ENCODE measurements around the gene UVRAG. TPM values are rescaled to one million over a fixed set of nuclear protein-coding genes. Genes with fewer than 3 reads are reported as not detected.
A peak's percentile ranks its signal among the peaks of the same experiment; 100 is the strongest.

Gene UVRAG
- total and polyA plus RNA-seq, 2 of the 13 experiments (the other 11 are each of a cell fraction or from before 2014, with no cell fraction given): 9.7 to 17.3 TPM

DNA sequence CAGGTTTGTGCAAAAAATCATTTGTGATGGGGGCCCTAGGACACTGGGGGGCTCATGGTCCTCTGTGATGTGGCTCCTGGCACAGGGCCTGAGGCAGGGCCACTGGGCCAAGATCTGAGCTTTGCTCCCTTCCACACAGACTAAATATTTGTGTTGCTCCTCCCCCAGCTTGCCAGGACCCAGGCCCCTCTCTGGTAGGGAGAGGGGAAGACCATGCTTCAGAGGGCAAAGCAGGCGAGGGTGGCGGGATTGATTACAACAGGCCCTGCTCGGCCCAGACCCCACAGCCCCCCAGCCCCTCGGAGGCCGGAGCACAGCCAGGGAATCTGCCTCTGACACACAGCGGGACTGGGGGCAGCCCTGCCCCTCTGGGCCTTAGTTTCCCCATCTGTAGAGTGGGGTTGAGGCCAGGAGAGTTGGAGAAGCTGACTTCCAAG is 362.3 kb downstream of the UVRAG start (continued):
- TF ChIP-seq MYPOP (CRISPR knock-in tag; IDR thresholded peaks at IDR 0.05) (no peak), FOXM1 (CRISPR knock-in tag; IDR thresholded peaks at IDR 0.05) (no peak), SKI (IDR thresholded peaks at IDR 0.05; ENCODE audit: partially characterized antibody) (no peak), CAMTA2 (CRISPR knock-in tag; IDR thresholded peaks at IDR 0.05; ENCODE audit: borderline replicate concordance) (no peak), SRSF4 (IDR thresholded peaks at IDR 0.05; ENCODE audit: low read depth, low read length, poor library complexity, severe bottlenecking) (no peak), ZFAT (CRISPR knock-in tag; conservative IDR thresholded peaks at IDR 0.05) (no peak), ZC3H4 (CRISPR knock-in tag; IDR thresholded peaks at IDR 0.05; ENCODE audit: borderline replicate concordance) (no peak), EZH2 (conservative IDR thresholded peaks at IDR 0.05; ENCODE audit: low read depth, low read length) (no peak), ZNF446 (CRISPR knock-in tag; IDR thresholded peaks at IDR 0.05) (no peak), ATF5 (CRISPR knock-in tag; IDR thresholded peaks at IDR 0.05; ENCODE audit: low read depth) (no peak), ZNF343 (CRISPR knock-in tag; IDR thresholded peaks at IDR 0.05) (0 out of 2 replicates have a peak, but pooled peaks have one; percentile 24), ZNF619 (CRISPR knock-in tag; IDR thresholded peaks at IDR 0.05) (no peak), PRPF4 (IDR thresholded peaks at IDR 0.05; ENCODE audit: low read depth, low read length, poor library complexity, severe bottlenecking) (no peak), KMT2B (CRISPR knock-in tag; IDR thresholded peaks at IDR 0.05) (no peak), U2AF1 (optimal IDR thresholded peaks at IDR 0.05; ENCODE audit: low read depth, low read length) (no peak), ZNF768 (CRISPR knock-in tag; IDR thresholded peaks at IDR 0.05) (peak; percentile 46; the same call in 1 of the 2 replicates), HOMEZ (CRISPR knock-in tag; IDR thresholded peaks at IDR 0.05; ENCODE audit: low read depth) (no peak)
- TF ChIP-seq, protein P1, sequence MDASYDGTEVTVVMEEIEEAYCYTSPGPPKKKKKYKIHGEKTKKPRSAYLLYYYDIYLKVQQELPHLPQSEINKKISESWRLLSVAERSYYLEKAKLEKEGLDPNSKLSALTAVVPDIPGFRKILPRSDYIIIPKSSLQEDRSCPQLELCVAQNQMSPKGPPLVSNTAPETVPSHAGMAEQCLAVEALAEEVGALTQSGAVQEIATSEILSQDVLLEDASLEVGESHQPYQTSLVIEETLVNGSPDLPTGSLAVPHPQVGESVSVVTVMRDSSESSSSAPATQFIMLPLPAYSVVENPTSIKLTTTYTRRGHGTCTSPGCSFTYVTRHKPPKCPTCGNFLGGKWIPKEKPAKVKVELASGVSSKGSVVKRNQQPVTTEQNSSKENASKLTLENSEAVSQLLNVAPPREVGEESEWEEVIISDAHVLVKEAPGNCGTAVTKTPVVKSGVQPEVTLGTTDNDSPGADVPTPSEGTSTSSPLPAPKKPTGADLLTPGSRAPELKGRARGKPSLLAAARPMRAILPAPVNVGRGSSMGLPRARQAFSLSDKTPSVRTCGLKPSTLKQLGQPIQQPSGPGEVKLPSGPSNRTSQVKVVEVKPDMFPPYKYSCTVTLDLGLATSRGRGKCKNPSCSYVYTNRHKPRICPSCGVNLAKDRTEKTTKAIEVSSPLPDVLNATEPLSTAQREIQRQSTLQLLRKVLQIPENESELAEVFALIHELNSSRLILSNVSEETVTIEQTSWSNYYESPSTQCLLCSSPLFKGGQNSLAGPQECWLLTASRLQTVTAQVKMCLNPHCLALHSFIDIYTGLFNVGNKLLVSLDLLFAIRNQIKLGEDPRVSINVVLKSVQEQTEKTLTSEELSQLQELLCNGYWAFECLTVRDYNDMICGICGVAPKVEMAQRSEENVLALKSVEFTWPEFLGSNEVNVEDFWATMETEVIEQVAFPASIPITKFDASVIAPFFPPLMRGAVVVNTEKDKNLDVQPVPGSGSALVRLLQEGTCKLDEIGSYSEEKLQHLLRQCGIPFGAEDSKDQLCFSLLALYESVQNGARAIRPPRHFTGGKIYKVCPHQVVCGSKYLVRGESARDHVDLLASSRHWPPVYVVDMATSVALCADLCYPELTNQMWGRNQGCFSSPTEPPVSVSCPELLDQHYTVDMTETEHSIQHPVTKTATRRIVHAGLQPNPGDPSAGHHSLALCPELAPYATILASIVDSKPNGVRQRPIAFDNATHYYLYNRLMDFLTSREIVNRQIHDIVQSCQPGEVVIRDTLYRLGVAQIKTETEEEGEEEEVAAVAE (CRISPR knock-in tag; IDR thresholded peaks at IDR 0.05; ENCODE audit: borderline replicate concordance): no peak
- TF ChIP-seq, protein P2, sequence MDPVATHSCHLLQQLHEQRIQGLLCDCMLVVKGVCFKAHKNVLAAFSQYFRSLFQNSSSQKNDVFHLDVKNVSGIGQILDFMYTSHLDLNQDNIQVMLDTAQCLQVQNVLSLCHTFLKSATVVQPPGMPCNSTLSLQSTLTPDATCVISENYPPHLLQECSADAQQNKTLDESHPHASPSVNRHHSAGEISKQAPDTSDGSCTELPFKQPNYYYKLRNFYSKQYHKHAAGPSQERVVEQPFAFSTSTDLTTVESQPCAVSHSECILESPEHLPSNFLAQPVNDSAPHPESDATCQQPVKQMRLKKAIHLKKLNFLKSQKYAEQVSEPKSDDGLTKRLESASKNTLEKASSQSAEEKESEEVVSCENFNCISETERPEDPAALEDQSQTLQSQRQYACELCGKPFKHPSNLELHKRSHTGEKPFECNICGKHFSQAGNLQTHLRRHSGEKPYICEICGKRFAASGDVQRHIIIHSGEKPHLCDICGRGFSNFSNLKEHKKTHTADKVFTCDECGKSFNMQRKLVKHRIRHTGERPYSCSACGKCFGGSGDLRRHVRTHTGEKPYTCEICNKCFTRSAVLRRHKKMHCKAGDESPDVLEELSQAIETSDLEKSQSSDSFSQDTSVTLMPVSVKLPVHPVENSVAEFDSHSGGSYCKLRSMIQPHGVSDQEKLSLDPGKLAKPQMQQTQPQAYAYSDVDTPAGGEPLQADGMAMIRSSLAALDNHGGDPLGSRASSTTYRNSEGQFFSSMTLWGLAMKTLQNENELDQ (CRISPR knock-in tag; IDR thresholded peaks at IDR 0.05; ENCODE audit: borderline replicate concordance): no peak
- TF ChIP-seq, protein P3, sequence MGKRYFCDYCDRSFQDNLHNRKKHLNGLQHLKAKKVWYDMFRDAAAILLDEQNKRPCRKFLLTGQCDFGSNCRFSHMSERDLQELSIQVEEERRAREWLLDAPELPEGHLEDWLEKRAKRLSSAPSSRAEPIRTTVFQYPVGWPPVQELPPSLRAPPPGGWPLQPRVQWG (CRISPR knock-in tag; IDR thresholded peaks at IDR 0.05; ENCODE audit: borderline replicate concordance, low read depth): no peak

Measured in HepG2 (cell line).